T47D (cell line): ENCODE data around the gene KCNQ4.

Experiments
- DNase-seq, 2 experiments: peaks; one replicate each; pipeline versions ENCODE4 v3.0.0 to v3.0.0-alpha.2; 2011 to 2012; ENCODE audit warnings: low read depth in 1 of 2, low spot score in 1 of 2
- JUND ChIP-seq: IDR thresholded peaks from 2 replicates; pipeline ENCODE4 v1.6.1; 2012; ENCODE audit warnings: low read depth
- in situ Hi-C: cut with HindIII; loops from 2 replicates; pipeline ENCODE4 v1.10.0; 2016; ENCODE audit warnings: low sequenced_read_pairs, low pct_unique_long_range_greater_than_20kb

The KCNQ4 gene

DNA sequence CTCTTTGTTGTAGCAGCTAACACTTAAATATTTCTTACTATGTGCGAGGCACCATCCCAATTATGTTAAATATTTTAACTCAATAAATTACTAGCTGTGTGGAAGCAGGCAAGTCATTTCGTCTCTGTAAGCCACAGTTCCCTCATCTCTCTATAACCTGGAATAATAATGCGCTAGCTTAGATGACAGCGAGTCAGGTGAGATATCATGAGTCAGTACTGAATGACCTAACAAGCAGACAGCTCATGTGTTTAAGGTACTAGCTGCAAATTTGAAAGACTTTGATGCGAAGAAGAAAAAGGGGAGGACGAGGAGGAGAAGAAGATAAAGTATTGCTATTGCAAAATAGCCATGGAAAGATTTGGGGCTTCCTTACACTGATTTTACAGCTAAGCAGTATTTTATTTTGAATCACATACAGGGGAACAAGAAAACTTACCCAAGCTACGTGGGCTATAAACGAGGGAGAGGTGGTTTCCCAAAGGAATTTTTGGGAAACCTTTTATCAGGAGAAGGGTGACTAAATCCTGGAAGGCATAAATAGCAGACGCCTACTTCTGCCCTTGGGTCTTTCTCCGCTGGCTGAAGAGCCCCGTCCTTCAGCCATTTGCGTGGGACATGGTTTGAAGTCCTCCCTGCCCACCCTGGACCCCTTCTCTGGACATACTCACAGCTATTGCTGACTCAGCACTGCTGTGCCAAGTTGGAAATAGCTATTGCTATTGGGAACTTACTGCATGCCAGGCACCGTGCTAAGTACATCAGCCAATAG, 69.7 kb downstream of the KCNQ4 start:
- DNase-seq = no peak
- TF ChIP-seq JUND = no peak
- in situ Hi-C loops = no loop called here

- TF ChIP-seq JUND = no peak
- DNase-seq = no peak
- in situ Hi-C loops = no loop called here
Observed at GRCh38 chr1:40853885-40854170, 70.2 kb downstream of the KCNQ4 start.

DNA sequence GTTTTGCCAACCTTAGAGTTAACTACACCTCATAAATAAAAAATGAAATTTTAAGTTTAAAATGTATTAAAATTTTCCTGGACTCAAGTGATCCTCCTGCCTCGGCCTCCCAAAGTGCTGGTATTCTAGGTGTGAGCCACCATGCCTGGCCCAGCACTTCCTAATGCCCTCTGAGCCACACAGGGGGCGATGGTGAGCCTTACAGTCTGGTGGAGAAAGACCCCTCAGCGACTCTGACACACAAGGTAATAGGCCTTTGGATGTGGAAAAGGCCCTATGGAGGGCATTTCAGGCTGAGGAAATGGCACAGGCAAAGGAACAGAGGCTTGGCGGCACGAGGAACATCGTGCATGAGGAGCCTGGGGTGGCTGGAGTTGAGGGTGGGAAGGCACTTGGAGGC, 71.9 kb downstream of the KCNQ4 start:
- TF ChIP-seq JUND = no peak
- no peak for DNase-seq
- in situ Hi-C loops = no loop called here

DNA sequence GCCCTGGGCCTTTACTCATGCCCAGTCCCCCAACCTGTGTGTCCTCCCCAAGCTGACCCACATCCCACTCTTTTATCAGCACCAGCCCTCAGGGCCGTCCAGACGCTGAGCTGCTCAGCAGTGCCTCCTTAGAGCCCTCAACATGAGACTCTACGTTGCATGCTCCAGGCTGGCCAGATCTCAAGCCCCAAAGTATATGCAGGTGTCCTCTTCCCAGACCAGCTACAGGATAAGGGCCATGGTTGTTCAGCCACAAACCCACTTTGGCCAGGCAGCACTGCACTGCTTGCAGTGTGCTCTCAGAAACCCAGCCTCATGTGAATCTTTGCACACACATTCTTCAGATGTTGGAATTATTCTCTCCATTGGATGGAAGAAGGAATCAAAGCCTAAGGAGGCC, 72.5 kb downstream of the KCNQ4 start:
- no peak for DNase-seq
- in situ Hi-C loops = no loop called here
- TF ChIP-seq JUND = no peak

- in situ Hi-C loops = no loop called here
- no peak for TF ChIP-seq JUND
- DNase-seq = no peak
Observed at GRCh38 chr1:40856656-40857302, 73.2 kb downstream of the KCNQ4 start.

GRCh38 chr1:40857737-40858136, 74.2 kb downstream of the KCNQ4 start:
- TF ChIP-seq JUND = no peak
- in situ Hi-C loops = no loop called here
- no peak for DNase-seq

- no peak for DNase-seq
- in situ Hi-C loops = no loop called here
- no peak for TF ChIP-seq JUND
Observed at GRCh38 chr1:40858856-40859416, 75.3 kb downstream of the KCNQ4 start.

GRCh38 chr1:40860706-40861223, 77.2 kb downstream of the KCNQ4 start:
- in situ Hi-C loops = no loop called here
- no peak for TF ChIP-seq JUND
- DNase-seq = no peak

DNA sequence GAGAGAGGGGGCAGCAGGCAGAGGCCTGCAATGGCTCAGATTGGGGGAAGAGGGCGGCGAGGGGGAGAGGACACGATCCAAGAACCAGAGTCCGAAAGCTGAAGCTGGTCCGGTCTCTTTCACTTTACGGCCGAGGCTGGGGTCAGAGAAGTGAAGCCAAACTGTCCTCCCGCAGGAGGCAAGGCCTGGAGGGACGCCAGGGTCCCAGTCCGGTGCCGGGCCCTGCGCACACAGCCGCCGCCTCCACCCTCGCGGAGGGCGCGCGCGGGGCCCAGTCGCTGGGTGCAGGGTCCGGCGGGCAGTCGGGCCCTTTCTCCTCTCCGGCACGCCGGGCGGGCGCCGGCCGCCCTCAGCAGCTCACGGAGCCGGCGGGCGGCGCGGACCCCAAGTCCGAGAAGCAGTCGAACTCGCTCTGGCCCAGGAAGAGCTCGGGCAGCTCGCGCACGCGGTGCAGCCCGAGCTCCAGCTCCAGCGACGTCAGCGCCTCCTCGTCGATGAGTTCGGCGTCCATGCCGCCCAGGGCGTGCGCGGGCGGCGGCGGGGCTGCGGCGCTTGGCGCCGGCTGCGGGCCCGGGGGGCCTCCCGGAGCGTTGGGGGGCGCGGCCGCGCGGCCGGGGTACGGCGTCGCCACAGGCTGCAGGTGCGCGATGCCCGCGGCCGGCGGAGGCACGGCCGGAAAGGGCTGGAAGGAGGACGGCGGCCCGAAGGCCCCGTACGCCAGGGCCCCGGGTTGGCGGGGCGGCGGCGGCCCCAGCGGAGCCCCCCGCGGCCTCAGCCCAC, 77.8 kb downstream of the KCNQ4 start:
- in situ Hi-C loops = no loop called here
- DNase-seq = no peak
- TF ChIP-seq JUND = no peak

DNA sequence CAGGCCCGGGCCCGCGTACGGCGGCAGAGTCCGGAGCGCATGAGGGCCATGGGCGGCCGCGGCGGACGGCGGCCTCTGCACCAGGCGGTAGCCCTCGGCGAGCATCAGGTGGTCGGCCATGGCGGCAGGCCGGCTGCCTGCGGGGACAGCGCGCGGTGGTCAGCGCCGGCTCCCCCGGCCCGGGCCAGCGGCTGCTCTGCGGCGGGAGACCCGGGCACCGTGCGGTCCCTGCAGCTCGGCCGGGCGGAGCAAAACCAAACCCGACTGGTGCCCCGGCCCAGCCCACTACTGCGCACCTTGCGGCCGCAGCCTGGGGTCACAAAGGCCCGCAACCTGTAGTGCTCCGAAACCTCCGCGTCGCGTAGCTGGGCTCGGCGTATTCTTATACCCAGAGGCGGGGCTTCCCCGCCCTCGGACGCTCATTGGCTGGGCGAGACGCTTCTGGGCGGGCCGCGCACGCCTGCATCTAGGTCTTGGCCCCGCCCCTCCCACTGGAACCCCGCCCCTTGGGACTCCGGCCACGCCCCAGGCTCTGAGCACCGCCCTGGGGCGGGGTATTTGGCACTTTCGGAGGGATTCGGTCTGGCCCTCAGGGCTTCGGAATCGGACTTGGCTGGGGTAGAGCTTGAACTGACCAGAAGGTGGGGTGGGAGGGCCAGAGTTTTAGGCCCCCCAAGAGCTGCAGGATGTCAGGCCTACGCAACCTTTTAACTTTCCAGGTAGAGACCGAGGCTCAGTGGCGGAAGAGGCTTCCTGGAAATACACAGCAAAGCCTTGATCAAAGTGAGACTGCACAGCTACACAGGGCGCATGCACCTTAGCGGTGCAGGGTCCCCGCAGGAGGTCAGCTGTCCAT, 78.6 kb downstream of the KCNQ4 start, which contains the start of gene CITED4:
TSS of gene CITED4 (minus strand) at position 356 of the 856 bp plus-strand sequence. CDS start at position 120, 236 bp downstream.
- in situ Hi-C loops = no loop called here
- TF ChIP-seq JUND = no peak
- peak; percentile 72 to 95 for DNase-seq

GRCh38 chr1:40868051-40868723, 84.6 kb downstream of the KCNQ4 start:
- TF ChIP-seq JUND = no peak
- DNase-seq = peak in 1 of 2 experiments; percentile 88
- in situ Hi-C loops = no loop called here
